HG02885 (cell line): ENCODE results near the gene TCAP.
A peak's percentile ranks its signal among the peaks of the same experiment; 100 is the strongest.
"Not testable (repeated sequence)": the region's sequence is repeated elsewhere in the genome, so short reads cannot be mapped to it uniquely, and the experiment has no call there.

Experiments used
- ATAC-seq: cut with Tn5 transposase; IDR thresholded peaks from one replicate; pipeline ENCODE4 v1.9.1; 2021; ENCODE audit warnings: mild to moderate bottlenecking; ENCODE audit not compliant: unreplicated experiment, poor library complexity

The TCAP gene

DNA sequence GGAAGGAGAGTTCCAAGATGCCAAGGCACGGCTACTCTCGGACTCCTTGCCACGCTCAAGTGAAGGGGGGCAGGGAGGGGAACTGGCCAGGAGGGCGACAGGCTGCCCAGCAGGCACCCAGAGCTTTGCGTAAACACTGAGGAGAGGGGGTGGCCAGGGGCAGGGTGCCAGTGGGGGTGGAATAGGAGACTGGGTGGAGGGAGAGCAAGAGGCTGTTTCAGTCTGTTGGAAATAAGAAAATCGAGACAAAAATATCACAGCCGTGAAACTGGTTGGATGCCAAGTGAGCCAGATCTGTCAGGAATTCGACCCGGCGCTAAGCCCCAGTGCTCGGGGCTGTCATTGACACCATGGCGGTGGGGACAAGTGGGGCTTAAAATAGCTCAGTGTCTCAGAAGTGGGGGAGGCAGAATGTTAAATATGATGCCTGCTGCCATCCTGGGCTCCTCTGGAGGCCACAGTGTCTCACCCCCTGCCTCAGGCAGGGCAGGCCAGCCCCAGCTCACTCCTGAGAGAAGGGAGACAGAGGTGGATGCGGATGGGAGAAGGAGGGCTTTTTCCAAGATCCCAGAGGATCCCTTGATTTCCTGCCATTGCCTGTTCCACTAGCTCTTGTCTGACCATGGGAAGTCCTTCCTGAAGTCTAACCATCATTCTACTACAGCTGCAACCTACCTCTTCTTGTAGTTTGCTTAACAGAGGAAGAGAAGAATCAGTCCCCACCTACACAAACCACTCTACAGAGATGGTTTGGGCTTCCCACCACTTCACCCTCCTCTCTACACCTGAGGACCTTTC lies 12.6 kb downstream of the TCAP start:
- no peak for ATAC-seq

DNA sequence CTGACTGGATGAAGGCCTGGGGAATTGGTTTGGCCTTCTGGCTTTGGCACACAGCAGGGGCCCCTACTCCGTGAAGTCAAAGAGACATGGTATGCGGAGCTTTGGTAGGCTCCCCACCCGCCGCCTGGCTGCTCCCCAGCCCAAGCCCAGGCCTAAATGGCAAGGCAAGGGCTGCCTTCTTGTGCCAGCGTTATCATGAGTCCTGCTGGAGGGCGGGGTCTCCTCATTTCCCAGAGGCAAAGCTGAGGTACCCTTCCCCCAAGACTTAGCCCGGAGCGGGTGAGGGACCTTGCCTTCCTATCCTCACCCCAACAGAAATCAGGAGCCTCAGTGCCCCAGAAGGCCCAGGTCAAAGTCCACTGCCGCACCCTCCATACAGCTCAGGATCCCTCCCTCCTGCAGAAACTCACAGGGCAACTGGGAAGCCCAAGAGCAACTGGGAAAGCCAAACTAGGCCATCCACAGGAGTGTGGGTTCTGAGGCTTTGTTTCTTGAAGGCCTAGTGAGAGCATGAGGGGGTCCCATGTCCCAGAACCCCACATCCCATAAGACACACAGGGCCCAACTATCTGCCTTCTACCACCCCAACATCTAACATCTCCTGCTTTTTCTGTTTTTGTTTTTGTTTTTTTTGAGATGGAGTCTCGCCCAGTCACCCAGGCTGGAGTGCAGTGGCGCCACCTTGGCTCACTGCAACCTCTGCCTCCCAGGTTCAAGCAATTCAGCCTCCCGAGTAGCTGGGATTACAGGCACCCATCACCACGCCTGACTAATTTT lies 13.4 kb downstream of the TCAP start:
- ATAC-seq = no peak

DNA sequence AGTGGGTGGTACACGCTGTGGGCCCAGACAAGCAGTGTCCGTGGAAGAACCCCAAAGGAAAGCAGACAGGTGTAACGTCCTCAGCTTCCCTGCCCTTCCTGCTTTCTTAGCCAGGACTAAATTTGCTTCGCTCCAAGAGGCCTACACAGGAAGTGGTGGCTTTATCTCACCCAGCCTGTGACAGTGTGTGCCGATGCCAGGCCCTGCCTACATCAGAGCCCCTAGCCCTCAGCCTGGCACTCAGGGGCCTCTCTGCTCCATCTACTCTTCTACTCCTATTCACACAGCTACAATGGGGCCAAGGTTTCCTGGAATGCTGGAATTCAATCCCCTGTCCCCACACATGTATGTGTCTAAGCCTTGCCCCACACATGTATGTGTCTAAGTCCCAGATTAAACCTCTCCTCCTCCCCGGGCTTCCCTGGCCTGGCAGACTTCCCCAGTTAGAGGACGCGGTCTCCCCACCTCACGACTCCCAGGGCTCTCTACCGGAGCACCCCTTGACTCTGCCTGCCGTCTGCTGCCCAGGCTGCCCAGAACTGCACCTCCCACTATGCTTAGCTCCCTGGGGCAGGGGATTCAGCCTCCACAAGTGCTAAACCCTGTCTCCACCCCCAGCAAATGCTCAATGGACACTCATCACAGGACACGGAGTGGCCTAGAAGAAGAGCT lies 14.5 kb downstream of the TCAP start:
- ATAC-seq = no peak

DNA sequence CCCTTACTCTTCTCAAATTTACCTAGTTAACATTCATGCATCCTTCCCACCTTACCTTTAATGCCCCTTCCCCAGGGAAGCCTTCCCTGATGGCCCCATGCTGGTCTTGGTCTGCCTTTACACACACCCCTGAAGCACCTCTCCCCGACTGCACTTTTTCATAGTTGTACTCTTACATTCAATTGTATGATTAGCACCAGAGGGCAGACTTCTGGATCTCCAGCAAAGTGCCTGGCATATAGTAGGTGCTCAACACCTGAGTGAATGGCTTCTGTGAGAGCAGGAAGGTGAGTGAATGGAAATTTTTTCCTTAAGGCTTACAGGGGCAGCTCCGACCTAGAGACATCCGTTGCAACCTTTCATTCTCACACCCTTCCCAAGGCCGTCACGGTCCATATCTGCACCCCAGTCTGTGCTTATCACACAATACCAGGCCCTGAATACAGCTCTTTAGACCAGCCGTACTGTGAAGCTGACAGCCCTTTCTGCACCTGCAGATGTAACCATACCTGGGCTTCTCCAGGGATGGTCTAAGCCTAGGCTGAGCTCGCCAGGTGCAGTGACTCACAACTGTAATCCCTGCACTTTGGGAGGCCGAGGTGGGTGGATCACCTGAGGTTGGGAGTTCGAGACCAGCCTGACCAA lies 18.3 kb downstream of the TCAP start:
- ATAC-seq = no peak

DNA sequence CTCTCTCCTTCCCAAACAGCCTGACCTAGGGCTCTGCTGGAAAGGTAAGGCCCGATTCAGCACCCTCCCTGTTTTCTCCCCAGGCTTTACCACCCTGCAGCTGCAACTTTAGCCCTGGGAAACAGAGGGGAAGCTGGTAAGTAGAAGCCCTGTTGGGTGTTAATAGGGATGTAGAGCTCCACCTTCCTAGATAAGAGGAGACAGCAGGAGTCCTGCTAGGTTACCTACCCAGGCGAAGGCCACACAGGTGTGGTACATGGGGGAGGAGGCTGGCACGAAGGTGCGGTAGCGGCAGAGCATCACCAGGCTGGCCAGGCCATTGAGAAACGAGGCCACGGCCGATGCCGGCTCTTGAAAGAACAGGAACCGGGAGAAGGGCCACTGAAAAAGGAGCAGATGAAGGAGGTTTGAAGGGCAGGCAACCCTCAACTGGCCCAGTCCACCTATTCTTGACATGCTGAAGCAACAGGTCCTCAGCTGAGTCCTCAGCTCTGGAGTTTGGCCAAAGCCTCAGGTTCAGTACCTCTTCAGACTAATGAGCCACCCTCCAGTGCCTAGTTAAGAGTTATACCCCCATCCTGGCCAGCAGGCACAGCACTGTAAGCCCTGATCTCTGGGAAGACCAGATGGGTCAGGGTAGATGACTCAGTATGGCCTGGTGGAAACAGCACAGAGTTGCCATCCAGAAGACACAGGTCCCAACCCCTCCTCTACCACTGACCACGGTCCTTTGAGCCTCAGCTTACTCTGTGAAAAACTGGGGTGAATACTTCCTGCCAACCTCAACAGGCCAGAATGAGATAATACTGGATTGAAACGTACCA lies 19.4 kb downstream of the TCAP start:
- ATAC-seq = no peak

DNA sequence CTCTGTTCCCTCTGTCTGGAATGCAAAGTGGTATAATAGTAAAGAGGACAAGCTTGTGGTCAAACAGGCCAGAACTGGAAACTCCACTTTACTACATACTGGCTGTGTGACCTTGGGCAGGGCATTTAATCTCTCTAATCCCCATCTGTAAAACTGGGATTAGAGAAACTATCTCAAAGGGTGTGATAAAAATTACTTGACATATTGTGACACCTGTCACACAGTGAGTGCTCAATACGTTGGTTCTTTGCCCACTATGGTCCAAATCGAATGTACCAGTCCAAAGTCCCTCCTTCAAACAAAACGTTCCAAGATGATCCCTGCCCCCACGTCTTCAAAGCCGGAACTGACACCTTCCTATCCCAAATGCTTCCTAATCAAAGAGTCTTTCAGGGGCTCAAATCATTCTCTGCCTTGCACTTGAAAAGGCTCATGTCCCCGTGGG lies 22.0 kb downstream of the TCAP start:
- ATAC-seq = no peak

DNA sequence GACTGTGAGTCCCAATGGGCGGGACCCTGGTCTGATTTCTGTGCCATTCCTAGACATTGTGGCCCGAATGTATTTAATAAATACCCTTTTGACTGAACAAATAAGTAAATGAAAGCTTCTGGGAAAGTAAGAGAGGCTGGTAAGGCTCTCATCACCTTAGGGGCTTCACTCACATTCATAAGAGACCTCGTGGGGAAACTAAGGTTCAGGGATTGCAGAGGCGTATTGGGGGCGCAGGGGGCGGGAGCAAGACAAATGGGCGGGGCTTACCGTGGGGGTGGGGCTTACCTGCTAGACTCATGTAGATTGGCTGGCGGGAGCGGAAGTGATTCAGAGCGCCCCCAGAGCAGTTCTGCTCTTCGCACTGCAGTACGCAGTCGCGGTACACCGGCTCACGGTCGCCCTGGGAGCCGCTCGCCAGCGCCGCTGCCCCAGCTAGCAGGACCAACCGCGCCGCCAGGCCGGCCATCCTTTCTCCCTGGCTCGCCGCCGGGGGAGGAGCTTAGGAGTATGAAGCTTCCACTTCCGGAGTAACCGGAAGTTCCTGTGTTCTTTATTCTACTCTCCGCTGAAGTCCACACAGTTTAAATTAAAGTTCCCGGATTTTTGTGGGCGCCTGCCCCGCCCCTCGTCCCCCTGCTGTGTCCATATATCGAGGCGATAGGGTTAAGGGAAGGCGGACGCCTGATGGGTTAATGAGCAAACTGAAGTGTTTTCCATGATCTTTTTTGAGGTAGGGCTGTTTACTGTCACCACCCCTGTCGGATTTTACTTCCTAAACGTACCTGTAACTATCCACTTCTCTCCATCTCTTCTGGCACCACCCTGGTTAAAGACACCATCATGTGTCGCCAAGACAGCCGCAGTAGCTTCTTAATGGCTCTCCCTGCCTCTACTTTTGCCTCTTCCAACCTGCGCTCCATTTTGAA lies 22.7 kb downstream of the TCAP start, which contains the start of gene PGAP3:
PGAP3 (minus strand) TSS at position 512 of the 929 bp plus-strand sequence; CDS start at position 469, 43 bp downstream.
- ATAC-seq = peak; percentile 91

DNA sequence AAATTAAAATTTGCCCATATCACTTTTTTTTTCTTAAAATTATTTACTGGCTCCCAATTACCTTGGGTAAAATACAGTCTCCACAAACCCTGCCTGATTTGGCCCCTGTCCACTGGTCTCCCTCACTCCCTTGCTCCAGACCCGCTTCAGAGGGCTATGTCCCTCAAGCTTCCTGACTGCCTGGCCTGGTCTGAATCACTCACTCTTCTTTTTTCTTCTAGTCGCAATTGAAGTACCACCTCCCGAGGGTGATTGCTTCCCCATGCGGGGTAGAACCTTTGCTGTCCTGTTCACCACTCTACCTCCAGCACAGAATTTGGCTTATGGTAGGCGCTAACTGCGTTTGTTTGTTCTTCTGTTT lies 23.3 kb downstream of the TCAP start:
- no peak for ATAC-seq

DNA sequence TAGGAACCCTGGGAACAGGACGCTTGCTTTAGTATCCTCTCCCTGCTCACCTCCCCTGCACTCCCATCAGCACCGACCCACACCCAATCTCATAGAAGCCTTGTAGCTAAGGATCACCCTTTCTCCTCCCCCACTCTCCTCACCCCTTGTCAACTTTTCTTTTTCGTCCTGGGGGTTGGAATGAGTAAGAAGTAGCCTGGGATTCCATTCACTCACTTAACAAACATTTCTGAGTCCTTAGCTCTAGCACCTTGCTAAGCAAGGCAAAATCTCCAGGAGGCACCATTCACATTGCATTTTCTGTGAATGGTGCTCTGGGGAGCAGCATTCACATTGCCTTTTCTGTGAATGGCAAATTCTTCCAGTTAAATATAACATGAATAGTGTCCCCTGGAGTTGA lies 23.8 kb downstream of the TCAP start:
- no peak for ATAC-seq

DNA sequence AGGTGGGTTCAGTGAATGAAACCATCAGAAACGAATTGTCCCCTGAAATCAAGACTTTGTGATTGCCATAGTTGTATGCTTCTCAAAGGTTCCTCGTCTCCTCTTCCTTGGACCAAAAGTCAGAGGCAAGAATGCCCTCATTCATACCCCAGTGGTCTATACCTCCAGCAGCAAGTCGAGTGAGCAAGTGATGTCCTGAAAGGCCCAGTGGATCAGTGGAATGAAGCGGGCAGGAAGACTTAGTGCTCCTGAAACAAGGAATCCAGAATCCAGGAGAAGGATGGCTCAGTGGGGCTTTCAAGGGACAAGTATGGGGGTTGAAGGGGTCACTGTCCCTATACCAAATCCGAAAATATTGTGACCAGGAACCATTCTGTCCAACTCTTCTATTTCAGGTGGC lies 29.4 kb downstream of the TCAP start:
- ATAC-seq = no peak

DNA sequence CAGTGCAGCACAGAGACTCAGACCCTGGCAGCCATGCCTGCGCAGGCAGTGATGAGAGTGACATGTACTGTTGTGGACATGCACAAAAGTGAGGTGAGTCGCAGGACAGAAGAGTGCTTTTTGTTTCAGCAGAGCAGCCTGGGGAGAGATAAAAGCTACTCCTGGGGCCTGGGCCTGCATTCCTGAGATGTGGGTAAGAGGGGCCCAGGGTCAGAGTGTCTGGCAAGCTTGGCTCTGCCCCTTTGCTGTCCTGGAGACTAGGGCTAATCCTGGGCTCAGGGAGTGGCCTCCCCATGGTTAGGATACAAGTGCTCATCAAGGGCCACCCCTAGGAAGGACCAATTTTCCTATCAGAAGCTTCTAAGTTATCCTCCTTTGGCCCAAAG lies 29.9 kb downstream of the TCAP start:
- ATAC-seq = no peak

DNA sequence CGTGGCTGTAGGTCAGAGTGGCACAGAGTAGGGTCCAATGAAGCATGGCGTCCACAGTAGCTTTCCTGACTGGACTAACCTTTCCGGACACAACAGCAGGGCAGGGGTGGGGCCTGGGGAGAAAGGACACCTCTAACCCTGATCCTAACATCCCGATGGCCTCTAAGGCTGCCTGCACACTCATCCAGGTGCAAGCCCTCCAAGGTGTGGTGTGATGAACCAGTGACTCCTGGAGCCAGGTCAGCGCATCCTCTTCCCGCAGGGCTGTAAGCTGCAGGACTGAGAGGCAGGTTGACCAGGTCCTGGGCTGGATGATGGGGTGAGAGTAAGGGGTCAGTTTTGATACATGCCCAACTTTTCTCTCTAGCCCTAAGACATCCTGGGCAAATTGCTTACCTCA lies 31.6 kb downstream of the TCAP start:
- ATAC-seq = no peak

DNA sequence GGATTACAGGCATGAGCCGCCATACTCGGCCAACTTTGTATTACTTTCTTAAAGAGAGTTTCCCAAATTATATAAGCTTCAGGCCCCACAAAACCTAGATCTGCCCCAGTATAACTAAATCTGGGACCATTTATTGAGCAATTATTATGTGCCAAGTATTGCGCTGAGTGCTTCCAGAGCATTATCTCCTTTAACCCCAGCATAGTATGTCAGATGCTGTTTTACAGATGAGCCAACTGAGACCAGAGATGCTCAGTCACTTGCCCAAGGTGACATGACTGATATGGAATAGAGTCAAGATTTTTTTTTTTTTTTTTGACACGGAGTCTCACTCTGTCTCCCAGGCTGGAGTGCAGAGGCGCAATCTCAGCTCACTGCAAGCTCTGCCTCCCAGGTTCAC lies 32.8 kb downstream of the TCAP start:
- ATAC-seq = no peak

DNA sequence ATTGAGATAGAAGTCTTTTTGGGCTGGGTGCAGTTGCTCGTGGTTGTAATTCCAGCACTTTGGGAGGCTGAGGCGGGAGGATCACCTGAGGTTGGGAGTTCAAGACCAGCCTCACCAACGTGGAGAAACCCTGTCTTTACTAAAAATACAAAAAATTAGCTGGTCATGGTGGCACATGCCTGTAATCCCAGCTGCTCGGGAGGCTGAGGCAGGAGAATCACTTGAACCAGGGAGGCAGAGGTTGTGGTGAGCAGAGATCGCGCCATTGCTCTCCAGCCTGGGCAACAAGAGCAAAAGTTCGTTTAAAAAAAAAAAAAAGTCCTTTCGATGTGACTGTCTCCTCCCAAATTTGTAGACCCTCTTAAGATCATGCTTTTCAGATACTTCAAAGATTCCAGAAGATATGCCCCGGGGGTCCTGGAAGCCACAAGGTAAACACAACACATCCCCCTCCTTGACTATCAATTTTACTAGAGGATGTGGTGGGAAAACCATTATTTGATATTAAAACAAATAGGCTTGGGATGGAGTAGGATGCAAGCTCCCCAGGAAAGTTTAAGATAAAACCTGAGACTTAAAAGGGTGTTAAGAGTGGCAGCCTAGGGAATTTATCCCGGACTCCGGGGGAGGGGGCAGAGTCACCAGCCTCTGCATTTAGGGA lies 34.1 kb downstream of the TCAP start:
- not testable (repeated sequence) for ATAC-seq

DNA sequence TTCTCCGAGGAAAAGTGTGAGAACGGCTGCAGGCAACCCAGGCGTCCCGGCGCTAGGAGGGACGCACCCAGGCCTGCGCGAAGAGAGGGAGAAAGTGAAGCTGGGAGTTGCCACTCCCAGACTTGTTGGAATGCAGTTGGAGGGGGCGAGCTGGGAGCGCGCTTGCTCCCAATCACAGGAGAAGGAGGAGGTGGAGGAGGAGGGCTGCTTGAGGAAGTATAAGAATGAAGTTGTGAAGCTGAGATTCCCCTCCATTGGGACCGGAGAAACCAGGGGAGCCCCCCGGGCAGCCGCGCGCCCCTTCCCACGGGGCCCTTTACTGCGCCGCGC lies 34.6 kb downstream of the TCAP start, which contains the start of gene ERBB2:
ERBB2 (plus strand) TSS at position 247 of the 330 bp plus-strand sequence. CDS start 175 bp downstream, outside the sequence.
- ATAC-seq = no peak

DNA sequence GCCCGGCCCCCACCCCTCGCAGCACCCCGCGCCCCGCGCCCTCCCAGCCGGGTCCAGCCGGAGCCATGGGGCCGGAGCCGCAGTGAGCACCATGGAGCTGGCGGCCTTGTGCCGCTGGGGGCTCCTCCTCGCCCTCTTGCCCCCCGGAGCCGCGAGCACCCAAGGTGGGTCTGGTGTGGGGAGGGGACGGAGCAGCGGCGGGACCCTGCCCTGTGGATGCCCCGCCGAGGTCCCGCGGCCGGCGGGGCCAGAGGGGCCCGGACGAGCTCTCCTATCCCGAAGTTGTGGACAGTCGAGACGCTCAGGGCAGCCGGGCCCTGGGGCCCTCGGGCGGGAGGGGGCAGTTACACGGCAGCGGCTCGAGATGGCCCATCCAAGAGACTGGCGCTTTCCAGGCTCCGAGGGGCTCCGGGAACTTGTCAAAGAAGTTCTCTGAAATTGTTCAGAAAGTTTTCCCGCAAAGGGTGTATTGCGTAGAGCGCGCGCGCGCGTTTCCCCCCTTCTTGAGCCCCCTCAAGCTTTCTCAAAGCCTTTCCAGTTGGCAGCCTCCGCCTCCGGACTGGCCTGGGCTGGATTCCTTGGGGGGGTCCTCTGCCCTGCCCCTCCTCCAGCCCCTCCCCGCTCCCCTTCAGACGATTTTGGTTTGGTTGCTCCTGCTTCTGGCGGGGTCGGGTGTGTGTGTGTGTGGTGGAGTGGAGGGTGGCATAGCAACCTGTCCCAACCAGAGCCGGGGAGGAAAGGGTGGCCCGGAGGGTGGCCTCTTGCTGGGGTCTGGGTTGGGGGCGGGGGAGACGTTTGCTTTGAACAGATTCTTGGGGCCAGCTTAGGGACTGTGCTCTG lies 35.2 kb downstream of the TCAP start:
- ATAC-seq = no peak

DNA sequence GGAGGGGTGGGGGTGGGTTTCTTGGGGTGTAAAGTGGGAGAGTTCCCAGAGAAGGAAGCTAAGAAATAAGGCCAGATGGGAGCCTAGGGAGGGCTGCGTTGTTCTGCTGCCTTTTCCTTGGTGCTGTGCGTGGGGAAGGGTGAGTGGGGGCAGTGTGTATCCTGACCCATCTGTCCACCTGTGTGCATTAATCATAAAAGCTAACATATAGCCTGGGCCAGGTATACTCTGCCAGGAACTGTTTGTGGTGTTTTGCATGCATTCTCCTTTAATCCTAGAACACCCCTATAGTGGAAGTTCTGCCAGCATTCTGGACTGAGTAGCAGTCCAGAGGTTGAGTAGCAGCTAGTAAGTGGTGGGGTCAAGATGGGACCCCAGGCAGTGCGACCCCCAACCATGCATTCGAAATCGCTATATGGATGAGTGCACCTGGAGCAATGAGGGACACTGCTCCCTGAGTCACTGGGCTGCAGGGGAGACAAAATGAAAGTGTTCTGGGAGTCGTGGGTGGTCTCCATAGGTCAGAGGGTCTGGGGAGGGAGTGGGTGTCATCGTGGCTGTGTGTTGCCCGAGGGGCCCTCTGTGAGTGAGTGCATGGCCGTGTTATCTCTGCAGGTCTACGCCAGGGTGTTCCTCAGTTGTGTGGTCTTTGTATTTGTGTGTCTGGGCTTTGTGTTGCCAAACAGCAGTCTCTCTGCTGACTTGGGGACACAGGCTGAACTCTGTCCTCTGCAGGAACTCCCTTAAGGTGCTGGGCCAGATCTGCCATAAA lies 36.0 kb downstream of the TCAP start:
- ATAC-seq = no peak
